HAP-1 (cell line): ENCODE data around the gene CRTC1.
A peak's percentile ranks its signal among the peaks of the same experiment; 100 is the strongest.
"Not testable (repeated sequence)": the region's sequence is repeated elsewhere in the genome, so short reads cannot be mapped to it uniquely, and the experiment has no call there.

Experiments
- DNase-seq, 2 experiments: peaks; one replicate each; pipeline ENCODE4 v3.0.0-alpha.2; 2016 to 2020; ENCODE audit warnings: low spot score in 2 of 2
- H3K27me3 ChIP-seq: fragments of 250-450 bp; sonication (Bioruptor Pico); 2 replicates; pipeline ENCODE4 v1.5.1; 2020; ENCODE audit warnings: low read depth, mild to moderate bottlenecking, moderate library complexity
- H3K36me3 ChIP-seq: fragments of 250-450 bp; sonication (Bioruptor Pico); replicated peaks from 2 replicates; pipeline ENCODE4 v1.5.1; 2020; ENCODE audit warnings: mild to moderate bottlenecking
- H3K4me1 ChIP-seq: fragments of 250-450 bp; sonication (Bioruptor Pico); 2 replicates; pipeline ENCODE4 v1.5.1; 2020; ENCODE audit warnings: mild to moderate bottlenecking
- H3K4me3 ChIP-seq: fragments of 250-450 bp; sonication (Bioruptor Pico); 2 replicates; pipeline ENCODE4 v1.5.1; 2020; ENCODE audit warnings: mild to moderate bottlenecking, moderate library complexity
- H3K9me3 ChIP-seq: fragments of 250-450 bp; sonication (Bioruptor Pico); 2 replicates; pipeline ENCODE4 v1.5.1; 2020; ENCODE audit warnings: mild to moderate bottlenecking, moderate library complexity
- in situ Hi-C: fragments of 300-500 bp; cut with MboI; formaldehyde crosslinking; loops from 3 replicates; pipeline ENCODE4 v1.14.3; 2020; ENCODE audit warnings: low sequenced_read_pairs, inconsistent platforms, mixed read lengths

Gene CRTC1

DNA sequence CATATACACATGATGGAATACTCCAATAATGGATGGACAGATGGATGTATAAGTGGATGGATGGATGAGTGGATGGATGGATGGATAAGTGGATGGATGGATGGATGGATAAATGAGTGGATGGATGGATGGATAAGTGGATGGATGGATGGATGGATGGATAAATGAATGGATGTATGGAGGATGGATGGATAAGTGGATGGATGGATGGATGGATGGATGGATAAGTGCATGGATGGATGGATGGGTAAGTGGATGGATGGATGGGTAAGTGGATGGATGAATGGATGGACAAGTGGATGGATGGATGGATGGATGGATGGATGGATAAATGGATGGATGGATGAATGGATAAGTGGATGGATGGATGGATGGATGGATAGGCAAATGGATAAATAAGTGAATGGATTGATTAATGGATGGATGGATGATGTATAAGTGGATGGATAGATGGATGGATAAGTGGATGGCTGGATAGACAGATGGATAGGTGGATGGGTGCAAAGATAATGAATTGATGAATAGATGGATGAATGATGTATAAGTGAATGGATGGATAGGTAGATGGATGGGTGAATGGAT, 116.0 kb downstream of the CRTC1 start:
- in situ Hi-C loops = no loop called here
- Histone ChIP-seq H3K4me3 (no peak overlapping the region), H3K9me3 (no peaks in the 10 kb centered on the region), H3K4me1 (no peaks in the 10 kb centered on the region), H3K27me3 (no peaks in the 10 kb centered on the region), H3K36me3 (no peaks in the 10 kb centered on the region)
- no peak for DNase-seq

DNA sequence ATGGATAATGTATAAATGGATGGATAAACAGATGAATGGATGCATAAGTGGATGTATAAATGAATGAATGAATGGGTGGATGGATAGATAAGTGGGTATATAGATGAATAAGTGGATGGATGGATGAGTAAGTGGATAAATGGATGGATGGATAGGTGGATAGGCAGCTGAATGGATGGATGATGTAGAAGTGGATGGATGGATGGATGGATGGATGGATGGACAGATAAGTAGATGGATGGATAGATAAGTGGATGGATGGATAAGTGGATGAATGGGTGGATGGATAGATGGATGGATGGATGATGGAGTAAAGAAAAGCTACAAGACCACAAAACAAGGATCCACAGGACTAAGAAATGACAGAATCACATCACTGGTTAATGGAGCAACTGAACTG, 116.6 kb downstream of the CRTC1 start:
- DNase-seq = no peak
- Histone ChIP-seq H3K9me3 (no peaks in the 10 kb centered on the region), H3K4me3 (no peak overlapping the region), H3K4me1 (no peaks in the 10 kb centered on the region), H3K27me3 (no peaks in the 10 kb centered on the region), H3K36me3 (no peaks in the 10 kb centered on the region)
- in situ Hi-C loops = no loop called here

DNA sequence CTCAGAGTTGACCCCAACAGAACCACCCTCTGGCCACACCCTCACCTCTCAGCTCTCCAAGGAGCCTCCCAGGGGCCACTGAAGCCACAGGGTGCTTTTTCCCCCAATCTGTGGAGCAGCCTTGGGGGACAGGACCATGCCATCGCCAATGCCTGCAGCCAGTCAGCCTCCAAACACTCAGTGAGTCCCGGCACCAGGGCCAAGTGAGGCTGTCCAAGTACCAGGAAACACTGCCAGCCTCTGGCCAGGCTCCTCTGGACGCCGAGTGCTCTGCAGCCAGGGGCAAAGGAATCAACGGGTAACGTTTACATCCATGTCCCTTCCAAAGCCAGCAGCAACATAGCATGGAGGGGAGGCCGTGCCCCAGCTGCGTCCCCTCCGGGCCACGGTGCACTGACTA, 117.2 kb downstream of the CRTC1 start:
- in situ Hi-C loops = no loop called here
- Histone ChIP-seq H3K27me3 (no peaks in the 10 kb centered on the region), H3K4me1 (no peaks in the 10 kb centered on the region)

DNA sequence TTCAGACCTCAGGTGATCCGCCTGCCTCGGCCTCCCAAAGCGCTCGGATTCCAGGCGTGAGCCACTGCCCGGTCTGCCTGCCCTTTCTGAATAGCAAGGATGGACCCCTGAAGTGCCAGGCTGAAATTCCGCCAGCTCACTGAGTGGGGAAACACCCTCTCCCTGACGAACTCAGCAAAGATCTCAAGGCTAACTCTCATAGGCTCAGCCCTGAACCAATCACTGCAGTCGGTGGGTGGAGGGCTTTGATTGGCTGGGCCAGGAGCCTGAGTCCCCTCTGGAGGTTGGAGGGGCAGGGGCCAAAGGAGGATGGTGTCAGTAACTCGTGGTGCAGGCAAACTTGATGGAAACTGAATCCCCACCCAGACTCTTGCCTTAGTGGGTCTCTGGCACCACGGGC, 118.9 kb downstream of the CRTC1 start:
- no peaks in the 10 kb centered on the region for H3K9me3 ChIP-seq
- DNase-seq = peak in 1 of 2 experiments; percentile 44
- H3K4me3 ChIP-seq = no peak overlapping the region
- in situ Hi-C loops = no loop called here
- H3K27me3 ChIP-seq = no peaks in the 10 kb centered on the region
- H3K36me3 ChIP-seq = no peaks in the 10 kb centered on the region
- H3K4me1 ChIP-seq = no peaks in the 10 kb centered on the region

More for the DNA sequence above, 117.2 kb downstream of the CRTC1 start:
- H3K36me3 ChIP-seq = no peaks in the 10 kb centered on the region
- DNase-seq = no peak
- no peaks in the 10 kb centered on the region for H3K9me3 ChIP-seq
- H3K4me3 ChIP-seq = no peak overlapping the region

DNA sequence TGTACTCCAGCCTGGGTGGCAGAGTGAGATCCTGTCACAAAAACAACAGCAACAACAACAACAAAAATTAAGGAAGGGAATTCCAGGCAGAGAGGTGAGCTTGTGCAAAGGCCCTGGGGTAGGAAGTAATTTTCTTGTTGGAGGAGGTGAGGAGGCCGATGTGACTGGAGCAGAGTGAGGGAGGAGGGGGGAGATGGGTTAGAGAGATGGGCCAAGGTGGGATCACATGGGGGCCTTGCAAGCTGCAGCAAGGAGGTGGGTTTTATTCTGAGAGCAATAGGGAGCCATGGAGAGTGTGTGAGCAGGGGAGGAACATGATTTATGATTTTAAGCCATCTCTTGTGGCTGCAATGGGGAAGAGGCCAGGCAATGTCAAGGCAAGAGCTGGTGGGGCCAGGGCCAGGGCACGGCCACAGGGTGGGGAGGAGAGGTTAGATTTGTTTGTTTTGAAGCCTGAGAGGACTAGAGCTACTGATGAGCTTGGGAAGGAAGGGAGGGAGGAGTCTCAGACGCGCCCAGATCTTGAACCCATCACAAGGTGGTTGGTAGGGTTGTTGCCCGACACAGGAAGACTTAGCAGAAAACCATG, 120.2 kb downstream of the CRTC1 start:
- Histone ChIP-seq H3K36me3 (no peaks in the 10 kb centered on the region), H3K27me3 (no peaks in the 10 kb centered on the region), H3K4me3 (no peak overlapping the region), H3K9me3 (no peaks in the 10 kb centered on the region), H3K4me1 (no peaks in the 10 kb centered on the region)
- in situ Hi-C loops = no loop called here
- DNase-seq = no peak

DNA sequence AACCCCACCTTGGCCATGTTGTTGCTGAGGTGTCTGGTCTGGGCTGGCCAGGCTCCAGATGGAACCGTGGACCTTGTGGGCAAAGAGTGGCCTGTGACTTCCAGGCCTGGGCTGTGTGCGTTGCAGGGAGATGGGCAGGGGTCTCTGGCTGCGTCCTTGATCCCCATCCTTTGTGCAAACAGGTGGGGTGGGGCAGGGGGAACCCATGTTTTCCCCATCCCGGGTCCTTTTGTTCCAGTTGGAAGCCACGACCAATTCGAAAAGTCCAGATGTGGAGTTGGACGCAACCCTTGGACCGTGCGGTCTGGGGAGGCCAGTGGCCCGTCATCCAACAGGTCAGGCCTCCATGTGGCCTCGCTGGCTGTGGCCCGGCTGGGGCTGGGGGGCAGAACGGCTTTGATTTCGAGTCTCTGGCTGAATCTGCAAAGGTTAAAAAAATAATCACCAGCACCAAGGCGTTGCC, 120.7 kb downstream of the CRTC1 start:
- in situ Hi-C loops = no loop called here
- no peaks in the 10 kb centered on the region for H3K4me1 ChIP-seq
- no peak for DNase-seq
- H3K9me3 ChIP-seq = no peaks in the 10 kb centered on the region
- peaks cover 3% of the 10 kb centered on the region; the same call in 1 of the 2 replicates for H3K27me3 ChIP-seq
- H3K4me3 ChIP-seq = no peak overlapping the region
- H3K36me3 ChIP-seq = no peaks in the 10 kb centered on the region

DNA sequence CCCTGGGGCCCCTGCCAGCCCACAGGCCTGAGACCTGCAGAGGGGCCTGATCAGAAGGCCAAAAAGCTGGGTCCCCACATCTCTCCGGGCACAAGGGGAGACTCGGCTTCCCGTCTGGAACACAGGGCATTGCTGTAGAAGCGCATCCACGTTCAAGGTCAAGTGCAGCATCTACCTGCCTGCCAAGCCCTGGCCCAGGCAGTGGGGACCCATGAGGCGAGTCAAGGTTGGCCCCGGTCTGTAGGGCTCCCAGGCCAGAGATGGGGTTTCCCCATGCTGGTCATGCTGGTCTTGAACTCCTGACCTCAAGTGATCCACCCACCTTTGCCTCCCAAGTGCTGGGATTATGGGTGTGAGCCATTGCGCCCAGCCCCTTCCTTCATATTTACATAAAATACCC, 121.2 kb downstream of the CRTC1 start:
- Histone ChIP-seq H3K27me3 (peaks cover 7% of the 10 kb centered on the region; the same call in 1 of the 2 replicates), H3K9me3 (no peaks in the 10 kb centered on the region), H3K4me3 (no peak overlapping the region), H3K36me3 (no peaks in the 10 kb centered on the region), H3K4me1 (no peaks in the 10 kb centered on the region)
- DNase-seq = no peak
- in situ Hi-C loops = no loop called here

DNA sequence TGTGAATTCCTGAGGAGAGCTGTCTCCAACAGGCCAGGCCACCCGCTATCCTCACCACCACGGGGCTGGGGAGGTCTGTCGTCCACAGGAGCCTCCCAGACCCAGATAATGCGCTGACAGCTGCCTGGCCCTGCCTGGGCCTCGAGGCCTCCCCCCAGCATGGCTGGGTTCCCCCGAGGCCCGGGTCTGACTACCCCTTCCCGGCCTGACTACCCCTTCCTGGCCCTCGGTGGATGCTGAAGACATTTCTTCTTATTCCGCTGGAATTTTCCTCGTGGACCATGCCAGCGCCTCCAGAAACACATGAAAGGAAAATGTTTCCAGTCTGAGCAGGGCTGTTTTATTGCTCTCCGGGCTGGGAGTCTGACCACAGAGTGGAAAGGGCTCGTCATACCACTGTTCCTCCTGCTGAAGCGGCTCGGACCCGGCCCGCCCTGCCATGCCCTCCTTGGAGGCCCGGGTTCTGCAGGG, 124.4 kb downstream of the CRTC1 start:
- no peak for DNase-seq
- in situ Hi-C loops = no loop called here
- peaks cover 7% of the 10 kb centered on the region; the same call in 1 of the 2 replicates for H3K27me3 ChIP-seq

DNA sequence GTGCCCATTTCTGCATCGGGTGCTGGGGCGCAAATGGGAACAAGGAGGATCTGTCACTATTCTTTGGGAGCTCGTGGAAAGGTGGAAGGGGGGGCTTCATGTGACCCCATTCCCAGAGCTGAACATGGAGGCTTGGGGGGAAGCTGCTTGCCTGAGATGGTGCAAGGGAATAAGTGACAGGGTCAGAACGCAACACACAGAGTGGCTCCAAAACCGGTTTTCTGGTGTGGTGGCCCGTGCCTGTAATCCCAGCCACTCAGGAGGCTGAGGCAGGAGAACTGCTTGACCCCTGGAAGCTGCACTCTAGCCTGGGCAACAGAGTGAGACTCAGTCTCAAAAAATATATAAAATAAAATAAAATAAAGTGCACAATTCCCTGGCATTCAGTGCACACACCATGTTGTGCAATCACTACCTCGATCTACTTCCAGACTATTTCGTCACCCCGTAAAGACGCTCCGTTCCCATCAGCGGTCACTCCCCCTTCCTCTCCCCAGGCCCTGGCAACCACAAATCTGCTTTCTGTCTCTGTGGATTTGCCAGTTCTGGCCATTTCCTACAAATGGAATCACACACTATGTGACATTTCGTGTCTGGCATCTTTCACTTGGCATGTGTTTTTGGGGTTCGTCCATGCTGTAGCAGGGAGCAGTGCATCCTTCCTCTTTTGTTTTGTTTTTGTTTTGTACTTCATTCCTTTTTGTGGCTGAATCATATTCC, 125.8 kb downstream of the CRTC1 start:
- Histone ChIP-seq H3K27me3 (peaks cover 7% of the 10 kb centered on the region; the same call in 1 of the 2 replicates), H3K4me1 (no peaks in the 10 kb centered on the region), H3K36me3 (no peaks in the 10 kb centered on the region), H3K4me3 (no peak overlapping the region), H3K9me3 (no peaks in the 10 kb centered on the region)
- in situ Hi-C loops = no loop called here
- DNase-seq = no peak

More for the DNA sequence above, 124.4 kb downstream of the CRTC1 start:
- H3K4me1 ChIP-seq = no peaks in the 10 kb centered on the region
- H3K9me3 ChIP-seq = no peaks in the 10 kb centered on the region
- H3K4me3 ChIP-seq = no peak overlapping the region
- no peaks in the 10 kb centered on the region for H3K36me3 ChIP-seq

DNA sequence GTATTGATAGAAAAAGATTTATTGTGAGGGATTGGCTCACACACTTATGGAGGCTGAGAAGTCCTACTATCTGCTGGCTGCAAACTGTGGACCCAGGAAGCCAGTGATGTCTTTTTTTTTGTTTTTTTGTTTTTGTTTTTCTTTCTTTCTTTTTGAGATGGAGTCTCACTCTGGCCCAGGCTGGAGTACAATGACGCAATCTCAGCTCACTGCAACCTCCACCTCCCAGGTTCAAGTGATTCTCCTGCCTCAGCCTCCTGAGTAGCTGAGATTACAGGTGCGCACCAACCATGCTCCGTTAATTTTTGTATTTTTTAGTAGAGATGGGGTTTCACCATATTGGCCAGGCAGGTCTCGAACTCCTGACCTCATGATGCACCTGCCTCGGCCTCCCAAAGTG, 128.2 kb downstream of the CRTC1 start:
- H3K36me3 ChIP-seq, H3K4me3 ChIP-seq, in situ Hi-C loops, H3K4me1 ChIP-seq, H3K27me3 ChIP-seq, H3K9me3 ChIP-seq, DNase-seq: not testable (repeated sequence)

DNA sequence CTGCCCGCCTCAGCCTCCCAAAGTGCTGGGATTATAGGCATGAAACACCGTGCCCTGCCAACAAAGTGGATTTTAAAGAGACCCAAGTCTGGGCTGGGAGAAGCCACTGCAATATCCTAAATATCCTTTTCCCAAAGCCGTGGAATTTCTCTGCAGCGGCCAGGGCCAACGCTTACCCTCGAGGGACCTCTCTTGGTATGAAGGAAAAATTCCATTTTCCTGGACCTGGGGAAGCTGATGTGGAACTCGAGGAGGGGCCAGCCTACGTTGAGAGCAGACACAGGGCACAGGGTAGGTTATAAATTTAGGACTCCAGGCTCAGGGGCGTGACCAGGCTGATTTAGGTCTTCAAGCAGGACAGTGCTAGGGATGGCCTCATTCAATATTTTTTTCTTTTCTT, 130.6 kb downstream of the CRTC1 start:
- H3K9me3 ChIP-seq = no peaks in the 10 kb centered on the region
- DNase-seq = no peak
- H3K4me3 ChIP-seq = no peak overlapping the region
- in situ Hi-C loops = no loop called here
- no peaks in the 10 kb centered on the region for H3K4me1 ChIP-seq
- no peaks in the 10 kb centered on the region for H3K36me3 ChIP-seq
- peaks cover 4% of the 10 kb centered on the region; the same call in 1 of the 2 replicates for H3K27me3 ChIP-seq

DNA sequence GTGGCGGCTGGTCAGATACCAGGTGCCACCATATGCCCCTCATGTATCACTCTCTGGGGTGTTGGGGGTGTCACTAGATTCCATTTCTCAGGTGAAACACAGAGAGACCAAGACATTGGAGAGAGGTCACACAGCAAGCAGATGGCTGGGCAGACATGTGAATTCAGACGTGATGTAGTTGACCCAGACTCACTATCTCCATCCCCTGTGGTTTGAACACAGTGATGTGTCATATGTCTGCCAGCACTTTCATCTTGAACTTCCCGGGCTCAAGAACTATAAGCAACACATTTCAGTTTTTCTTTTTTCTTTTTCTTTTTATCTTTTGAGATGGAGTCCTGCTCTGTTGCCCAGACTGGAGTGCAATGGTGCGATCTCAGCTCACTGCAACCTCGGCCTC, 132.2 kb downstream of the CRTC1 start:
- DNase-seq = no peak
- H3K27me3 ChIP-seq = no peaks in the 10 kb centered on the region
- no peaks in the 10 kb centered on the region for H3K4me1 ChIP-seq
- no peak overlapping the region for H3K4me3 ChIP-seq
- H3K9me3 ChIP-seq = no peaks in the 10 kb centered on the region
- no peaks in the 10 kb centered on the region for H3K36me3 ChIP-seq
- in situ Hi-C loops = no loop called here

DNA sequence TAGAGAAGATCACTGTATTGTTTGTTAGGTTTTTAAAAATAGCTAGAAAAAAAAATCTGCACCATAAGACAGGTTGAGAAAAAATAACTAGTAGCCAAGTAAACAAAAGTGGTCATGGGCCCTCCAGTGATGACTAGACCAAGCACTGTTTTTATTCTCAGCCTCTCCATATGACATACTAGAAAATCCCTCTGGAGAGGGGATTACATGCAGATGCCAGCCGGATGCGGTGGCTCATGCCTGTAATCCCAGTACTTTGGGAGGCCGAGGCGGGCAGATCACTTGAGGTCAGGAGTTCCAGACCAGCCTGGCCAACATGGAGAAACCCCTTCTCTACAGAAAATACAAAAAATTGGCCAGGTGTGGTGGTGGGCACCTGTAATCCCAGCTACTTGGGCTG, 133.2 kb downstream of the CRTC1 start:
- in situ Hi-C loops, H3K27me3 ChIP-seq, DNase-seq: not testable (repeated sequence)

DNA sequence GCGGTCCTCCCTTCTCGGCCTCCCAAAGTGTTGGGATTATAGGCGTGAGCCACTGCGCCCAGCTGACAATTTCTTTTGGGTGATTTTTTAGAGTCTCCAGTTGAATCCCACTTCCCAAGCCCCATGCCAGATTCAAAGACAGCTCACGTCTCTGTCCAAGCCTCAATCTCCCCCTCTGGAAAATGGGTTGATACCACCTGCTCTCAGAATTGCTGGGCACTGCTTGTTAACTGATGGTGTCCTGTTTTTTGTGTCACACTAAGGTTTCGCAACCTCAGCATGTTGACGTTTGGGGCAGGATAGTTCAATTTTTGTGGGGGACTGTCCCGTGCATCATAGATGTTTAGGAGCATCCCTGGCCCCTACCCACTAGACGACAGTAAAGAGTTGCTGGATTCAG, 134.1 kb downstream of the CRTC1 start:
- no peaks in the 10 kb centered on the region for H3K36me3 ChIP-seq

More for the DNA sequence above, 133.2 kb downstream of the CRTC1 start:
- H3K4me3 ChIP-seq, H3K36me3 ChIP-seq, H3K4me1 ChIP-seq, H3K9me3 ChIP-seq: not testable (repeated sequence)

More for the DNA sequence above, 134.1 kb downstream of the CRTC1 start:
- in situ Hi-C loops = no loop called here
- Histone ChIP-seq H3K9me3 (no peaks in the 10 kb centered on the region), H3K4me1 (no peaks in the 10 kb centered on the region), H3K27me3 (no peaks in the 10 kb centered on the region), H3K4me3 (no peak overlapping the region)
- no peak for DNase-seq
